WTC11 (cell line): ENCODE data around the gene KIN.

Experiments used
- ESRRA ChIP-seq: sonication (generic); formaldehyde crosslinking; IDR thresholded peaks from 2 replicates; pipeline ENCODE4 v1.8.1; 2022; ENCODE audit warnings: mild to moderate bottlenecking, missing genetic modification reagents, borderline replicate concordance
- FOXP1 ChIP-seq: sonication (generic); formaldehyde crosslinking; IDR thresholded peaks from 2 replicates; pipeline ENCODE4 v1.8.0; 2022; ENCODE audit warnings: missing genetic modification reagents, mild to moderate bottlenecking, moderate library complexity, borderline replicate concordance
- PRDM15 ChIP-seq: sonication (generic); formaldehyde crosslinking; IDR thresholded peaks from 2 replicates; pipeline ENCODE4 v1.8.0; 2022; ENCODE audit warnings: missing genetic modification reagents
- PREB ChIP-seq: sonication (generic); formaldehyde crosslinking; IDR thresholded peaks from 2 replicates; pipeline ENCODE4 v1.8.1; 2022; ENCODE audit warnings: mild to moderate bottlenecking, missing genetic modification reagents, moderate library complexity, borderline replicate concordance
- ZBTB21 ChIP-seq: sonication (generic); formaldehyde crosslinking; IDR thresholded peaks from 2 replicates; pipeline ENCODE4 v1.8.1; 2023; ENCODE audit warnings: mild to moderate bottlenecking, missing genetic modification reagents, borderline replicate concordance
- ZNF138 ChIP-seq: sonication (generic); formaldehyde crosslinking; conservative IDR thresholded peaks from 2 replicates; pipeline ENCODE4 v1.8.1; 2022; ENCODE audit warnings: mild to moderate bottlenecking, moderate library complexity, missing genetic modification reagents
- TF ChIP-seq, protein P1 (sequence below): fragments of 200-600 bp; IDR thresholded peaks from 2 replicates; pipeline ENCODE4 v1.8.0; 2022; ENCODE audit warnings: antibody characterized with exemption
- TF ChIP-seq, protein P2 (sequence below): sonication (generic); formaldehyde crosslinking; IDR thresholded peaks from 2 replicates; pipeline ENCODE4 v1.8.0; 2022; ENCODE audit warnings: mild to moderate bottlenecking, missing genetic modification reagents

- no peak for TF ChIP-seq ZNF138 (CRISPR knock-in tag)
- no peak for TF ChIP-seq PRDM15 (CRISPR knock-in tag)
- TF ChIP-seq, protein P1, sequence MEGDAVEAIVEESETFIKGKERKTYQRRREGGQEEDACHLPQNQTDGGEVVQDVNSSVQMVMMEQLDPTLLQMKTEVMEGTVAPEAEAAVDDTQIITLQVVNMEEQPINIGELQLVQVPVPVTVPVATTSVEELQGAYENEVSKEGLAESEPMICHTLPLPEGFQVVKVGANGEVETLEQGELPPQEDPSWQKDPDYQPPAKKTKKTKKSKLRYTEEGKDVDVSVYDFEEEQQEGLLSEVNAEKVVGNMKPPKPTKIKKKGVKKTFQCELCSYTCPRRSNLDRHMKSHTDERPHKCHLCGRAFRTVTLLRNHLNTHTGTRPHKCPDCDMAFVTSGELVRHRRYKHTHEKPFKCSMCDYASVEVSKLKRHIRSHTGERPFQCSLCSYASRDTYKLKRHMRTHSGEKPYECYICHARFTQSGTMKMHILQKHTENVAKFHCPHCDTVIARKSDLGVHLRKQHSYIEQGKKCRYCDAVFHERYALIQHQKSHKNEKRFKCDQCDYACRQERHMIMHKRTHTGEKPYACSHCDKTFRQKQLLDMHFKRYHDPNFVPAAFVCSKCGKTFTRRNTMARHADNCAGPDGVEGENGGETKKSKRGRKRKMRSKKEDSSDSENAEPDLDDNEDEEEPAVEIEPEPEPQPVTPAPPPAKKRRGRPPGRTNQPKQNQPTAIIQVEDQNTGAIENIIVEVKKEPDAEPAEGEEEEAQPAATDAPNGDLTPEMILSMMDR = no peak
- TF ChIP-seq ZBTB21 (CRISPR knock-in tag) = no peak
- no peak for TF ChIP-seq PREB (CRISPR knock-in tag)
- TF ChIP-seq, protein P2, sequence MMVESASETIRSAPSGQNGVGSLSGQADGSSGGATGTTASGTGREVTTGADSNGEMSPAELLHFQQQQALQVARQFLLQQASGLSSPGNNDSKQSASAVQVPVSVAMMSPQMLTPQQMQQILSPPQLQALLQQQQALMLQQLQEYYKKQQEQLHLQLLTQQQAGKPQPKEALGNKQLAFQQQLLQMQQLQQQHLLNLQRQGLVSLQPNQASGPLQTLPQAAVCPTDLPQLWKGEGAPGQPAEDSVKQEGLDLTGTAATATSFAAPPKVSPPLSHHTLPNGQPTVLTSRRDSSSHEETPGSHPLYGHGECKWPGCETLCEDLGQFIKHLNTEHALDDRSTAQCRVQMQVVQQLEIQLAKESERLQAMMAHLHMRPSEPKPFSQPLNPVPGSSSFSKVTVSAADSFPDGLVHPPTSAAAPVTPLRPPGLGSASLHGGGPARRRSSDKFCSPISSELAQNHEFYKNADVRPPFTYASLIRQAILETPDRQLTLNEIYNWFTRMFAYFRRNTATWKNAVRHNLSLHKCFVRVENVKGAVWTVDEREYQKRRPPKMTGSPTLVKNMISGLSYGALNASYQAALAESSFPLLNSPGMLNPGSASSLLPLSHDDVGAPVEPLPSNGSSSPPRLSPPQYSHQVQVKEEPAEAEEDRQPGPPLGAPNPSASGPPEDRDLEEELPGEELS = no peak
- no peak for TF ChIP-seq FOXP1
- TF ChIP-seq ESRRA (CRISPR knock-in tag) = no peak
These were observed 85.4 kb downstream of the KIN start for GRCh38 chr10:7702288-7702812.
